K562 (cell line): Measurements from ENCODE around the gene UNC5C. TPM values are rescaled to one million over a fixed set of nuclear protein-coding genes. Genes with fewer than 3 reads are reported as not detected.
A peak's percentile ranks its signal among the peaks of the same experiment; 100 is the strongest.

Experiments
- ATAC-seq: fragments of 200-7000 bp; cut with Tn5 transposase; 3 replicates; pipeline ENCODE4 v1.9.1; 2020; ENCODE audit warnings: moderate library complexity
- BruUV-seq: library from RNA; stranded (reverse); fragments of 400-500 nt; replicated peaks from 2 replicates; lab custom pipeline; 2021; lab: Mats Ljungman, UMichigan
- CTCF ChIA-PET: fragments of 300-600 bp; formaldehyde crosslinking; extraction: SDS; loops from one replicate; lab custom pipeline; 2021; ENCODE audit warnings: low intra/inter-chr PET ratio; lab: Yijun Ruan, JAX
- POLR2A ChIA-PET: fragments of 300-600, 350-650 bp; sonication (Branson Sonifier 250); formaldehyde crosslinking; extraction: SDS; loops from one replicate; lab custom pipeline; 2021; ENCODE audit warnings: antibody characterized with exemption, inconsistent platforms; lab: Yijun Ruan, JAX
- DNase-seq, 4 experiments: peaks; one replicate each; pipeline versions ENCODE4 v3.0.0 to v3.0.0-alpha.2; 2011 to 2018; ENCODE audit warnings: low spot score in 3 of 4, mixed read lengths in 3 of 4; ENCODE audit errors: extremely low read depth in 1 of 4
- FAIRE-seq: peaks from 2 replicates; lab custom pipeline; 2011; peaks lifted over from hg19 to GRCh38; lab: Jason Lieb, UNC
- H2AFZ ChIP-seq: 2 replicates; pipeline ENCODE4 v1.6.0; 2011; ENCODE audit warnings: low read depth, low read length, control low read depth, inconsistent platforms
- H3K27ac ChIP-seq: fragments of 200-600 bp; 3 replicates; pipeline ENCODE4 v1.8.0; 2011; ENCODE audit warnings: low read depth, mild to moderate bottlenecking, control low read depth, inconsistent platforms, low read length, moderate library complexity, mixed read lengths; ENCODE audit errors: extremely low read depth
- H3K27me3 ChIP-seq, 2 experiments: fragments of 300-600 bp in 1 of 2; 2 replicates in 1 of 2; 3 replicates in 1 of 2; pipeline versions ENCODE4 v1.6.0 to v1.8.0; 2011; ENCODE audit warnings: inconsistent platforms in 2 of 2, low read length in 2 of 2, mild to moderate bottlenecking in 1 of 2, mixed read lengths in 1 of 2, moderate library complexity in 1 of 2; ENCODE audit not compliant: control insufficient read depth in 2 of 2, insufficient read depth in 2 of 2
- H3K36me3 ChIP-seq: fragments of 300-600 bp; 3 replicates; pipeline ENCODE4 v1.8.0; 2011; ENCODE audit warnings: mild to moderate bottlenecking, low read length, inconsistent platforms; ENCODE audit not compliant: control insufficient read depth, insufficient read depth
- H3K4me1 ChIP-seq, 2 experiments: fragments of 200-600 bp in 1 of 2; replicated peaks in 1 of 2; 2 replicates in 1 of 2; 3 replicates in 1 of 2; pipeline versions ENCODE4 v1.5.1 to v1.8.0; 2011; ENCODE audit warnings: inconsistent platforms in 2 of 2, low read length in 2 of 2, mild to moderate bottlenecking in 1 of 2, mixed read lengths in 1 of 2, moderate library complexity in 1 of 2; ENCODE audit not compliant: control insufficient read depth in 2 of 2, insufficient read depth in 2 of 2
- H3K4me2 ChIP-seq: 2 replicates; pipeline ENCODE4 v1.6.1; 2011; ENCODE audit warnings: low read length, control low read depth, inconsistent platforms, mixed read lengths; ENCODE audit not compliant: insufficient read depth
- H3K4me3 ChIP-seq: fragments of 200-600 bp; sonication (generic), shearing (Covaris generic); 2 replicates; pipeline ENCODE4 v1.5.1; 2016; ENCODE audit warnings: control low read depth, inconsistent platforms
- H3K79me2 ChIP-seq: fragments of 200-600 bp; 3 replicates; pipeline ENCODE4 v1.8.0; 2011; ENCODE audit warnings: low read length, inconsistent platforms; ENCODE audit not compliant: control insufficient read depth, insufficient read depth
- H3K9ac ChIP-seq, 2 experiments: 2 replicates each; pipeline versions ENCODE4 v1.6.0 to v1.6.1; 2011; ENCODE audit warnings: low read depth in 2 of 2, low read length in 2 of 2, control low read depth in 1 of 2, inconsistent platforms in 1 of 2, mild to moderate bottlenecking in 1 of 2, mixed read lengths in 1 of 2; ENCODE audit not compliant: insufficient read depth in 1 of 2
- H3K9me1 ChIP-seq: one replicate; pipeline ENCODE4 v1.6.0; 2011; ENCODE audit warnings: inconsistent platforms, mild to moderate bottlenecking, low read length, moderate library complexity; ENCODE audit not compliant: control insufficient read depth, insufficient read depth
- H3K9me3 ChIP-seq: replicated peaks from 2 replicates; pipeline ENCODE4 v1.5.1; 2011; ENCODE audit warnings: low read depth, low read length, inconsistent platforms; ENCODE audit not compliant: control insufficient read depth, insufficient read depth
- H4K20me1 ChIP-seq: replicated peaks from 2 replicates; pipeline ENCODE4 v1.6.1; 2011; ENCODE audit warnings: low read length, inconsistent platforms, mixed read lengths; ENCODE audit not compliant: control insufficient read depth, insufficient read depth
- CC2D1A ChIP-seq: fragments of 450-650 bp; IDR thresholded peaks from 2 replicates; pipeline ENCODE4 v1.6.1; 2017; ENCODE audit warnings: mild to moderate bottlenecking
- CTCF ChIP-seq, 3 experiments: IDR thresholded peaks in 2 of 3; conservative IDR thresholded peaks in 1 of 3; 2 replicates each; pipeline ENCODE4 v1.5.1; 2011 to 2012; ENCODE audit warnings: low read length in 3 of 3, mild to moderate bottlenecking in 3 of 3, control low read depth in 2 of 3, improper control_type of control experiment in 1 of 3, inconsistent platforms in 1 of 3, low read depth in 1 of 3, mixed read lengths in 1 of 3, moderate library complexity in 1 of 3; ENCODE audit not compliant: insufficient read depth in 2 of 3
- DEAF1 ChIP-seq: fragments of 450-650 bp; formaldehyde crosslinking; IDR thresholded peaks from 2 replicates; pipeline ENCODE4 v1.4.0; 2020; ENCODE audit warnings: mild to moderate bottlenecking, moderate library complexity
- ETS1 ChIP-seq: conservative IDR thresholded peaks from 2 replicates; pipeline ENCODE4 v1.6.1; 2011; ENCODE audit warnings: low read depth, mild to moderate bottlenecking, low read length; ENCODE audit not compliant: control insufficient read depth
- REST ChIP-seq, 2 experiments: fragments of 450-650 bp; formaldehyde crosslinking in 1 of 2; IDR thresholded peaks; 2 replicates each; pipeline versions ENCODE4 v1.4.0 to v1.6.1; 2014 to 2020; ENCODE audit warnings: mild to moderate bottlenecking in 2 of 2, borderline replicate concordance in 1 of 2, low read depth in 1 of 2
- SMC3 ChIP-seq: conservative IDR thresholded peaks from 2 replicates; pipeline ENCODE4 v1.6.1; 2011; ENCODE audit warnings: low read depth, low read length, improper control_type of control experiment; ENCODE audit not compliant: insufficient read depth
- ZNF785 ChIP-seq: fragments of 250-450 bp; sonication (Bioruptor Pico); IDR thresholded peaks from 2 replicates; pipeline ENCODE4 v1.4.0; 2020; ENCODE audit warnings: mild to moderate bottlenecking
- WGBS: fragments of 100-300 bp; shearing (Covaris generic); methylation state at CpG from one replicate; pipeline ENCODE4 v1.1.6; 2016; ENCODE audit warnings: low coverage, mixed read lengths; ENCODE audit not compliant: insufficient coverage; ENCODE audit errors: missing lambda C conversion rate; 5-methylcytosine and 5-hydroxymethylcytosine counted together
- in situ Hi-C: fragments of 300-500 bp; cut with MboI; formaldehyde crosslinking; loops from 4 replicates; pipeline ENCODE4 v1.15.0; 2018; ENCODE audit warnings: inconsistent platforms, mixed read lengths
- intact Hi-C: fragments of 100-400 bp; cut with micrococcal nuclease; formaldehyde crosslinking; loops from 2 replicates; pipeline ENCODE4 v1.14.2; 2022
- polyA plus RNA-seq, 8 experiments: library from polyadenylated mRNA; depleted of rRNA in 4 of 8; stranded (reverse) in 5 of 8; unstranded in 3 of 8; fragments of >200 nt; fragmentation: Nextera tagmentation in 2 of 8; fragmentation: Illumina TruSeq in 1 of 8; extraction: Ambion mirVana in 2 of 8; extraction: Trizol in 1 of 8; gene quantifications; 2 replicates each; pipeline versions ENCODE4 v1.2.1 to v1.2.3, GENCODE V29; 2011 to 2014; ENCODE audit warnings: inconsistent platforms in 1 of 8, missing spikeins in 1 of 8
- total RNA-seq, 7 experiments: library from RNA; depleted of rRNA in 6 of 7; stranded (reverse); fragments of >200 nt in 6 of 7; fragmentation: Illumina TruSeq in 2 of 7; extraction: Trizol in 2 of 7; gene quantifications; 2 replicates each; pipeline versions ENCODE4 v1.2.1 to v1.2.3, GENCODE V29; 2011 to 2021; ENCODE audit warnings: low replicate concordance in 1 of 7

Gene UNC5C
- total and polyA plus RNA-seq, 9 of the 15 experiments (the other 6 are each of a cell fraction or from before 2014, with no cell fraction given), result under 0.01 to 0.10 (median 0.03) TPM; not detected in 1

GRCh38 chr4:95165926-95166524 is 382.7 kb downstream of the UNC5C start:
- in situ Hi-C loops (loop anchor here (25.0 kb wide), 1 partner anchor 346 kb away; no protein-coding TSS in a partner anchor), intact Hi-C loops (loop anchor here (5.0 kb wide), 2 partner anchors 331 to 1186 kb away; no protein-coding TSS in a partner anchor)
- Histone ChIP-seq H3K9ac (no peak overlapping the region), H3K36me3 (no peaks in the 10 kb centered on the region), H2AFZ (no peak overlapping the region), H3K4me1 (no peaks in the 10 kb centered on the region), H3K9me1 (no peaks in the 10 kb centered on the region), H3K4me2 (no peak overlapping the region), H3K27ac (no peak overlapping the region), H3K9me3 (no peaks in the 10 kb centered on the region), H4K20me1 (no peaks in the 10 kb centered on the region), H3K79me2 (no peaks in the 10 kb centered on the region), H3K27me3 (peaks cover 0 to 8% of the 10 kb centered on the region in 2 experiments; a peak in 3 of 5 replicates), H3K4me3 (no peak overlapping the region)
- ATAC-seq (peak; percentile 87), FAIRE-seq (peak; percentile 92), DNase-seq (peak; percentile 41 to 75 (median 50))
- 0% methylated on average over 3 of the region's 3 CpGs for WGBS
- CTCF ChIA-PET, result interaction anchor here (0.5 to 0.7 kb wide), 2 partner anchors 100 to 1493 kb away, joined by 3 read pairs; no protein-coding TSS in a partner anchor
- POLR2A ChIA-PET, result no interaction called here
- BruUV-seq, result no TSS peak
- peak; percentile 79 for TF ChIP-seq DEAF1 (CRISPR knock-in tag)
- TF ChIP-seq CC2D1A, result peak; percentile 15; the same call in 1 of the 2 replicates
- TF ChIP-seq SMC3, result peak; percentile 74
- TF ChIP-seq CTCF (IDR thresholded peaks at IDR 0.05 in 2 of 3, conservative IDR thresholded peaks at IDR 0.05 in 1 of 3; ENCODE audit: insufficient read depth in 2 of 3, low read depth in 1 of 3, low read length in 3 of 3), result peak; percentile 42 to 76 (median 57); a peak in 4 of 6 replicates
- TF ChIP-seq ZNF785, result no peak
- TF ChIP-seq ETS1, result no peak
- peak; percentile 84 for TF ChIP-seq REST (IDR thresholded peaks at IDR 0.05; ENCODE audit: borderline replicate concordance)
- TF ChIP-seq REST (CRISPR knock-in tag; IDR thresholded peaks at IDR 0.05; ENCODE audit: low read depth), result no peak
